HG03457 (cell line): ENCODE data around the gene PHACTR3.

ENCODE experiments used
- ATAC-seq: cut with Tn5 transposase; IDR thresholded peaks from one replicate; pipeline ENCODE4 v1.9.1; 2021; ENCODE audit warnings: moderate number of reproducible peaks; ENCODE audit not compliant: unreplicated experiment

The PHACTR3 gene

DNA sequence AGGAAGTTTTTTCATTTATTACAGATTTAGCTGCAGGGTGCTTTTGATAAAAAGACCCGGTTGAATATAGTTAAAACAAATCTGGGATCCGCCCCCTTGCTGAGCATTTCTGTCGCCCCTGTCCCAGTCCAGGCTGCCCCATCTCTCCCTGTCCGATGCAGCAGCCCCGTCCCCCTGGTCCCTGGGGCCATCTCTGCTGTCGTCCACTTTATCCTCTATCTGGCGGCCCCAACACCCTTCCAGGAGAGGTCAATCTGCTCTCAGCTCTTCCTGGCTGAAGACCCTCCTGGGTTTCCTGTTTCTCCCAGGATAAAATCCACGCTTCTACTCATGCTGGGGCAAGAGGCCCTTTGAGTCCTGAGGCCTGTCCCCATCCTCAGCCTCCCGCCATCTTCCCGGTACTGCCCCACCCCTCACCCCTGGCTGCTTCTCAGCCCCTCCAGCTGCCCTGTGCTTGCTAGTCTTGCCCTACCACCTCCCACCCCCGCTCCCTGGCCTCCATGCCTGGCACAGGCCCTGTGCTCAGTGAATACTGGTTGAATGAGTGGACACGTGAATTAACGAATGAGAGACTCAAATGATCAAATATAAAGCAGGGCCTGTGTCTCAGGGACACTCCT, 16.0 kb upstream of the PHACTR3 start:
- no peak for ATAC-seq

DNA sequence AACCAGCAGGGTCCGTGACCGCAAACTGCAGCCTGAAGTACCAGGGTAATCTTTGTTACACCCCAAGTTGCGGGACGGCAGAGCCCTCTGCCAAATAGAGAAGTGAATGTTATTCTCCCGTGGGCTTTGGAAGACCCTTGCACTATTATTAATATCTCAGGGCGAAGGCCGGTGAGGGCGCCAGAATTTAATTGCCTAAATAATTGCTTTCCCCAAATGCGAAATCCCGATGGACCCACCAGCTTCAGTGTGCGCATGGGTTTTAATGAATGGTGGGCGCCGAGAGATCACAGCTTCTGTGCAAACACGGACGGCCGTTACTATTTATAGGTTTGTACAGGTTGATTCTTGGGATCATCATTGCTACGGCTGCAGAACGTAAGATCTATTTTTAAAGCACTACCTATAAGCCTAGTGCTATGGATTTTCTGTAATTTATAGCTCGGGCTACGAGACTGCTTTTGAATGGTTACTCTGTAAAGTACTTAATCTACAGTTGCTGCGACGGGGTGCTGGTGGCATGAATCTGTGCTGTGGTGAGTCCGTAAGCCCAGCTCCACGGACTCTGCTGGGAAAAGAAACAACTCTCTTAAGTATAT, 15.2 kb upstream of the PHACTR3 start:
- ATAC-seq = no peak

DNA sequence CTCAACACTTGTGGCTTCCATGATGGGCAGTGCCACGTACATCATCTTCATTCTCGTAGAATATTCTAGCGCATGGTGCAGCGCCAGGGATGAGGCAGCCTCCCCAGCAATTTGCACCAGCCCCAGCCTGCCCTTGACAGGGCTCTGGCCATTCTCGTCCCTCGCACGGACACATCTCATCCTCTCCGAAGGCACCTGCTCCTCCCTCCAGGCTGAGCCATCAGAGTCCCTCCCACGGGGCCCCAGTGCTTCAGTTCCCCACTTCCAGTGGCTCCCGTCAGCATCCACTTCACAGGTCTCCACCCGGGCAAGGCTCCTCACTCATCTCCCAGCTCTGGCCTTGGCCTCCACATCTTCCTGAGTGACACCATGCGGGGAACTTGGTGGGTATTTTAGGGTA, 13.3 kb upstream of the PHACTR3 start:
- ATAC-seq = no peak

DNA sequence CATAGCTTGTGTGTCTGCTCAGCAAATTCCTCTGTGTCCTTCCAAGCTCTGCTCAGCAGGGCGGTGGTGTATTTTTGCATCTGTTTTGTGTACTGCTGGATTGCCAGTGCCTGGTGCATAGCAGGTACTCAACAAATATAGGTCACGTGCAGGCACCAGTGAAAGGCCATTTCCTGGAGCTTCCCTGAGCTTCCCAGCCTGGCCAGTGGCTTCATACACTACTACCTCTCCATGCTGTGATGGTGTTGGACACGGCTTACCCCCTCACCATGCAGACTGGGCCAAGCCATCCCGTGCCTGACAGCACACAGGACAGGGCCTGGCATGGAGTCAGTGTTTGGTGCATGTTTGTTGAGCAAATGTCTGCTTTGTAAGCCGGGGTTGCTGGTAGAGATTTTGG, 7.7 kb upstream of the PHACTR3 start:
- no peak for ATAC-seq

DNA sequence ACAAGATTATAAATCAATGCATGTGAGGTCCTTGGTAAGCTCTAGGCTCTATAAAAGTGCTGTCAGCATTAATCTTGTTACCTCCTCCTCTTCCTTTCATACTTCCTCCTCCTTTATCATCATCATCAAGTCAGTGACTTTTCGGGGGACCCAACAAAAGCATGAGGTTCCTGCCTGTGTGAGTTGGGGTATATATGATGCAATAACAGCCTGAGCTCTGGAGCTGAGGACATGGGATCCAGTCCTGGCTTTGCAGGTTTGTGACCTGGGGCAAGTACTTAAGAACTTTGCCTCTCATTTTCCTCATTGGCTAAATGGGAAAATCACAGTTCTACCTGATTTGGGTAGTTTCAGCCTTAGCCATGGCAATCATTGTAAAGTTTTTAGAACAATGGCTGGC, 7.1 kb upstream of the PHACTR3 start:
- no peak for ATAC-seq

DNA sequence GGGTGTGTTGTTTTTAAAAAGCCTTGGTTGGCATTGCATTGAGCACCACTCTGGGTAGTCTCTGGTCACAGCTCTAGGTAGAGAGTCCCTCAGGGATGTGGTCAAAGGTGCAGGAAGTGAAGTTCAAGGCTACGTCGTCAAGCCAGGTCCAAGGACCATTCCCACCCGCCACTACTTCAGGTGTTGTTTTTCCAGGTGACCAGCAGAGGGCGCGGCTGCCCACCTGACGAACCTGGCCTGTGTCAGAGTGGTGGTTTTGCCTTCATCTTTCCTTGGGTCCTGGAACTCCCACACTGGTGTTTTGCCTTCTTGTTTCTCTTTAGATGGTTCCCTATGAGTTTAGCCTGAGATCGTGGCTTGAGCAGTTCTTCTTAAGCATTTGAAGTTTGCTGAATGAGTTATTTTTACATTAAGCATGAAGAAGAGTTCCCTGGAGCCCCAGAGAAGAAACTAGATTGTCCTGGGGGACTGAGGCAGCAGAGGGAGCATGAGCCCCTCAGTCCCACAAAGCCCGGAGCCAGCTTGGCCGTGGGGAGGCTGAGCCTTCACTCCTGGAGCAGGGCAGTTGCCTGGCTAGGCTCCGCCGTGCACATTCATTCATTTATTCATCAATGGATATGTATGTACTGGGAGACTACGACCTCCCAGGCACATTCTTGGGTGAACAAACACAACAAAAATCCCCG, 5.6 kb upstream of the PHACTR3 start:
- no peak for ATAC-seq

DNA sequence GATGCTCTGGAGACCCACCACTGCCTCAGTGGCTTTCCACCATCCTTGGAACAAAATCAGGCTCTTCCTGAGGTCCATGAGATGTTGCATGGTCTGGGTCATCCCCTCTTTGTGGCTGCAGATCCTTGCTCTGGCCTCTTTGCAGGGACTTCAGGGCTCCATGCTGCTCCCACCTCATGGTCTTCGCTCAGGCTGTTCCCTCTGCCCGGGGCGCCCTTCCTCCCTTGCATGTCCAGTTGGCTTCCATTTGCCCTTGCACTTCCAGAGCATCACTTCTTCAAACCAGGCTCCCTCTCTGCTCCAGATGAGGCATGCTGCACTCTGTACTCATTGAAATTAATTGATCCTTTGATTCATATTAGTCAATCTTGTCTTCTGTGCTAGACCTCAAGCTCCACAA, 4.4 kb upstream of the PHACTR3 start:
- ATAC-seq = no peak

DNA sequence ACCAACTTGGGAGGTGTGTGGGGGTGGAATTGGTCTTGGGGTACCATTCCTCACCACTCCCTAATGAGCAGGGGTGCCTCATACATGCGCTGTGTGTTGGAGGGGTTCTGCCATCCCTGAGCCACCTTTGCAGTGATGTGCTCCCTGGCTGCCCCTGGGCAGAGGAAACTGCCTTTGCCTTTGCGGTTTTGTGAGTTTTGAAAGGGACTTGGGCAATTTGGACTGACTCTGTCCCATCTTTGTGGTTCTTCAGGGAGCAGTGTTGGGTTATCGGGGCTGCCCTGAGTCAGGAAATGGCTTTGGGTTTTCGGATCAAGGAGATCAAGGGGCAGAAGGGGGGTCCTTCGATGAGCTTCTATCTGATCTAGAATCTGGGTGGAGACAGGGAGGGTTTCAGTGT, 3.9 kb upstream of the PHACTR3 start:
- no peak for ATAC-seq

DNA sequence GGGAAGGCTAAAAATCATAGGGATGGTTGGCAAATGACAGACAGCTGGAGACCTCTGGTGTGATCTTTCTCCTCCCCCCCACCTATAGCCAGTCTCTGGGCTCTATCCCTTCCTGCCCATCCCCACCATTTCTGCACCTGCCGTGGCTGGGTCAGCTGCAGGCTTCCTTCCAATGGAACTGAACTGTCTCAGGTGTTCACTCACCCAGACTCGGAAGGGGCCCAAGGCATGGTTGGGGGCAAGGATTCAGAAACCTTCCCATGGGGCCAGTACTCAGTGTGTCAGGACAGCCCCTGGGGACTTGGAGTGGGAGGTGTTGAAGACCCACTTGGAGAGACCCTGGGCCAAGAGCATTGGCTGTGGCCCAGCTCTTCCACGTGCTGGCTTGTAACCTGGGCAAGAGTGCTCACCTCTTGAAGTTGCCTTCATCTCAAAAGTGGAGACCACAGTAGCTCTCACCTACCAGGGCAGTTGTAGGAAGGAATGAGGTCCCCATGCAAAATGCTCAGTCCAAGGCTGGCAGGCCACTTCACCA, 1.7 kb upstream of the PHACTR3 start:
- ATAC-seq = no peak

DNA sequence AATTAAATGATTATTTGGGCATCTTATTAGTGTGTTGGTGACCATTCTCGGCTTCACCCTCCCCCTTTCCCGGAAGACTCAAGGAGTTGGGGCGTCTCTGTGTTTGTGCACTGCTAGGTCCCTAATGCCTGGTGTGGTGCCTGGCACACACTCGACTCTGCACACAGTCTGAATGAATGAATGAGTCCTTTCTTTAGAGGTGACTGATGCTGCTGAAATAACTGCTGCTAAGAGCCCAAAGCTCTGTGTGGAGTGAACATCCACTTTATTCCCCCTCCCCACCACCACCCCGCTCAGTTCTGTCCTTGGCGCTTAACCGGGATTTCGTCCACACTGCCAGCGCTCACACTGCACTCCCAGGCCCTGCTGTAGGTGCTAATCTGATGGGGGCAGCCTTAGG, 1.2 kb upstream of the PHACTR3 start:
- no peak for ATAC-seq

DNA sequence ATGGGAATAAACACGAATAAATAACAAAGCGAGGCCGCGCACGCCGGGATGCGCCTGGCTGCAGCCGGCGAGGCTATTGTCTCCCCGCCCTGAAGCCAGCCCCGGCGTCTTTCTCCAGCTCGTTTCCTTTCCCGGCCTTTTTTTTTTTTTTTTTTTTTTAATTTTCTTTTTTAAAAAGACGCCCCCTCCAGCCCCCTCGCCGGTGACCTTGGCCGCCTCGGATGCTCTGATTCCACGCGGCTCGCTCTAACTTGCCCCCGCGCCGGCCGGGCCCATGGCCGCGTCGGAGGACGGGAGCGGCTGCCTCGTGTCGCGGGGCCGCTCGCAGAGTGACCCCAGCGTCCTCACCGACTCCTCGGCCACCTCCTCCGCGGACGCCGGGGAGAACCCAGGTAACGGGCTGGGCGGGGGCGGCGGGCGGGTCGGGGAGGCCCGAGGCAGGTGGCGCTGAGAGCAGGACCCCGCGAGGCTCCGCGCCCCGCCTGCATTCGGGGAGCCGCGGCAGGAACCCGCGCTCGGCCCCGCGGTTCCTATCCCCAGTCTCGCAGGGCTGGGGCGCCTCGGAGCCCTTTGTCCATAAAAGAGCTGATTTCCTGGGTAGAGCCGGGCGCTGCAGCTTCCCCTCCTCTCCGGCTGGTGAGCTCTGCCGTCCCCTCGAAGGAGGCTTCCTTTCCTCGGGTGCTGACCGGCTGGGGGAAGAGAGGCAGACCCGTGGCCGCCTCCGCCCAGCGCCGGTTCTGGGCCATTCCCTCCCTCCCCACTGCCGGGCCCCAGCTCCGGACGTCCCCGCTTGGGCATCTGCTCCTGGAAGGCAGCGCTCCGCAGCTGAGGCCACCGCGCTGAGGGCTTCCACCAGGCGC, 631 bp downstream of the PHACTR3 start:
- ATAC-seq = no peak

DNA sequence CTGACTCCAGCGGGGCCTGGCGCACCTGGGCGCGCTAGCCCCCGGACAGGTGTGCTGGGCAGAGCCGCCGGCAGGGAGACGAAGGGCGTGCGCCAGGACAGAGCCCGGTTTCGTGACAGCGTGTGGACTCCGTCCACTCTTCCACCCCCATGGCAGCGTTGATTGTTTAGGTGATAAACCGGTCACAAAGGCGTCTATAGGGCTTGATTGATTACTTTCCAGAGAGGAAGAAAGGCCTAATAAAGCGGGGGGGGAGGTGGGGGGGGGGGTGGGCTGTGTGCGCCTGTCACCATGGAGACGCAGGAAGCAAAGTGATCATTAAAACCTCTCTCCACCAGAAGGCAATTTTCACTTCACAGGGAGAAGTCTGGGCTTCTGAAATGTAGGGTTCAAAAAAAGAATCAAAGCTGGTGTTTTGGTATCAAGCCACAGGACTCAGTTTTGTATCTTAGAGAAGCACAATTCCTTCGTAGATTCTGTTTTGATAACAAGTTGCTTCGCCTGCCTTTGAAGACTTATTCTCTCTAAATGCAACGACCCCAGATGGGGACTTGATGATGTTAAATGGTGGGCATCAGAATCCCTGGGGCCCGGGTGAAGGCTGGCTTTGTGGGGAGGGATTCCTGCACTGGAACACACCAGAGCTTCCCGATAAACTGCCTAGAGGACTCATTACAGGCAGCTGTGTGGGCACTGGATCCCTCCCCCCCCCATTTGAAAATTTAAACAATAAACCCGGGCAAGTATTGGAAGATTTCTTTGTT, 1.4 kb downstream of the PHACTR3 start:
- no peak for ATAC-seq

DNA sequence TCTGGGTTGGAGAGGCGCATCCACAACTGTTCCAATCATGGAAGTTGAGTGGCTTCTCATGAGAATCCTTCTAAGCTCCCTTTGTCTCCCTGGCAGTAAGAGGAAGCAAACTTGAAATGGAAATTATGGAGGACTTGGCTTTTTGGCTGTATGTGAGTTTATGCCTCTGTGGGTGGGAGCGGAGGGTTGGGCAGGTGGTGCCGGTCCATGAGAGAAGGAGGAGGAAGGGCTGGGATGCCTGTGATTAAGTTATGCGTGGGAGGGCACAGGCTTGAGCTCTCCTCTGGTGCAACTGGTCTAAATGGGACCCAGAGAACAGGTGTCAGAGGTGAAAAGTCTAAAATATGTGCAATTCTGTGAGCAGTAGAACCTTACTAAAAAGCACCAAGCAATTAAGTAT, 2.2 kb downstream of the PHACTR3 start:
- no peak for ATAC-seq

DNA sequence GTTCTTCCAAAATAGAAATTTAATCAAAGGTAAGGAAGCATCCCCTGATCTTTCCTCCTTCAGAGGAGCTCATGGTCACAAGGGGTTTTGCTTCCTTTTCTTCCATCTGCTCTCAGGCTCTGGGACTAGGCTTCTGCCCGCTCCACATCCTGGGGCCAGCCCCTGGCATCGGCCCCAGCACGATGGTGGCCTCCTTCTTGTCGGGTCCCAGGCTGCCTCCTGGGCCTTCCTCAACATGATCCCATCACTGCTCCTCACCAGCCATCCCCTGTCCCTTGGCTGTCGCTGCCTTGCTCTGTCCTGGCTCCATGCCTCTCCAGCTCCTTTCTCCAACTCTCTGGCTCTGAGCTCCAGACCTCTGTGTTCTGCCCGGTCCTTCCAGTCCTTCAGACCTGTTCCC, 4.1 kb downstream of the PHACTR3 start:
- ATAC-seq = no peak

DNA sequence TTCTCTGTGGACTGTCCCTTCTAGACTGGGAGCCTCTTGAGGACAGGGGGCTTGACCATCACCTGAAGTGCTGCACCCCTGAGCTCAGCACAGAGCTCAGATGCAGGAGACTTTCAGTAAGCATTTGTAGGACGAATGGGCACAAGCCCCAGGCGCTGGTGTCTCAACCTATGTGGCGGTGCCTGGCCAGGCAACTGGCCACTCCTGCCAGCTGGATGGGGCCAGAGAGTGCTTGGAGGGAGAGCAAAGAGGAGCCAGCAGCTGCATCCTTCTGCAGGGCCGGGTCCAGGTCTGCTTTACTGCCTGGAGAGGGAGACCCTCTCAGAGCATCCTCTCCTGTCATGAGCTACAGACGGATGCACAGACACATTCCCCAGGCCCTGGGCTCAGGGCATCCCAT, 4.5 kb downstream of the PHACTR3 start:
- ATAC-seq = no peak

DNA sequence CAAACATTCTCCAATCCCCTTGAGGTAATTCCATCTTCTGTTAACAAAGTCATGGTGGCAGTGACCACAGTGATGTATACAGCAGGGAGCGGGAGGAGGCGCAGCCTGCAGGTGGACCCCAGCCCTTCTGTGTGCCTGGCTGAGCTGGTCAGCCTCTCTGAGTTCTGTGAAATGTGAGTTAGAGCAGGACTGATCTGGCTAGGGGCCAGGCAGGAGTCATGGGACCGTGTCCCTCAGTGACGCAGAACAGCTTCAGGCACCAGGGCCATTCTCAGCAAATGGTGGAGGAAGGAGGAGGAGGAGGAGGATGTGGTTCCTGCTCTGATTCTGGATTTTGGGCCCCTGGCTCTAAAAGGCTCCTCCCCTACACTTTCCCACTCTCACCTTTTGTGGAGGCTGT, 6.9 kb downstream of the PHACTR3 start:
- ATAC-seq = no peak

DNA sequence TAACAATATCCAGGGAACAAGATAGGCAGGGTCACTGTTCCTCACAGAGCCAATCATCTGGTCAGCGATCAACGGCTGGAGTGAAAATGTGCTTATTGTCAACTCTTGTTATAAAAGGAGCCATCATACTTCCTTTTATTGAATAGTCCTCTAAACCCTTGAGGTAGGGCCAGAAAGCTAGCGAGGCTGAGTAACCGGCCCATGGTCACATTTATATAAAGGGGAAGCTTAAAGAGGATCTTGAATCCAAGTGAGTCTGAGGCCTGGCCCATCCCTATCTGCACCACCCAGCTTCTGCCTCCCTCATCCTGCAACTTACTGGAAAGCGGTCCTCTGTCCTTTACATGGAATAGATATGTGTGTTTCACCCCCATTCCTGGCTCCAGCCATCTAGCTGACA, 9.5 kb downstream of the PHACTR3 start:
- ATAC-seq = no peak

DNA sequence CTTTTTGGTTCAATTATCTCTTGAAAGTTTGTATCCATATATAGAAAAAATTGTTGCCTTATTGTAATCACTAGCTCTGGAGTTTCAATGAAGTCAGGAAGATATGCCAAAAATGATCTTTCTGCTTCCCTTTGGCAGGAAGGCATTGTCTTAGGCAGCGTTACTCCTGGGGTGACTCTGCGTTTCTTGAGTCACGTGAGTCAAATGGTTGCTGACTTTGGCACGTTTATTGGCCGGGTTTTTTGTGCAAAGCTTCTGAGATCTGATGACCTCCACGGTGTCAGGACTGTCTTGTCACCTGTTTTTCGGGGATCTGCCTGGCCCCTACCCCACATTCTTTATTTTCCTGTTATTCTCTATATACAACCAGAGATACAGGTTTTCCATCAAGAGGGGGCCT, 10.4 kb downstream of the PHACTR3 start:
- no peak for ATAC-seq

DNA sequence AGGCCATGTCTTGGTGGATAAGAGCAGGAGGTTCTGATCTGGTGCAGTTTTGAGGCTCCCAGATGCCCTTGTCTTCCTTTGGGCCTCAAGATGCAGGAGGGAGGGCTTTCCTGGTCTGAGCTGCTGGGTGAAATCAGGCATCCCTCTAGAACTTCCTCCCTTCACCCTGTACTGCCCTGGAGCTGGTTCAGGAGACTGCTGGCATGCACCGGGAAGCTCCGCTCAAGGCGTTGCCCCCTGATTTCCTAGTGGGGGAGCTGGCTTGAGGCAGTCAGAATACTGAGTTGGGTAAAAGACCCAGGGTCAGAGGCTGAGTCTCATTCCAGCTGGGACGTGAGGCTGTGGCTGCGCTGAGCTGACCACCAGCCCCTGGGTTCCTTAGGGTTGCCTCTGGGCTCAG, 12.0 kb downstream of the PHACTR3 start:
- no peak for ATAC-seq

DNA sequence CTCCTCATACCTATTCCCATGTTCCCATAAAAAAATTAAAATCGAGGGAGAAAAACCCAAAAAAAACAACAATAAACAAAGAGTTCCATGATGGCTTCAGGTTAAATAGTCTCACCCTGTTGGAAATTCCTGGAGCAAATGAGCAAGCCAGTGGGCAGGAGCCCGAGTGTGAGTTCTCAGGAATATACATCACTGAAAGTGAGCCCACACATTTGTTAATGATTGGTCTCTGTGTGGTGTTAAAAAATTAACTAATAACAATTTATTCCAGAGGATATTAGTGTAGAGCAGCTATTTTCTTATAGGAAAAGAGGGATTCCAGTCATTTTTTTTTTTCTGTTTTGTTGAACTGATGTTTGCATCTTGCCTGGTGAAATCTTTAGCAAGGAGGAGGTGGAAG, 12.9 kb downstream of the PHACTR3 start:
- ATAC-seq = no peak

DNA sequence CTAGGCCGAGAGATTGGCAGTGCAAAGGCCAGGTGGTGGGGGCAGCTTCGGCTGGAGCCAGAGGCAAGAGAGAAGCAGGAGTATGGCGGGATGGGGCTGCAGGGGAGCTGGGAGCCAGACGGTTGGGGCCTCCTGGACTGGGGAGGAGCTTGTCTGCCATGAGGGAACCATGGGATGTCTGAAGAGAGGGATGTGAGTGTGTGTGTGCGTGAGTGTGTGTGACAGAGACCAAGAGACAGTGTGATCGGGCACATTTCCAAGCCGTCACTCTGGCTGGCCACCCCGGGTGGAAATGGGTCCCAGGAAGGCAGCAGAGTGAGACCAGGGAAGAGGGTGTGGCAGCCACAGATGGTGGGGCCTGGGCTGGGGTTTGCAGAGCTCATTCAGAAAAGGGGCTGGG, 13.8 kb downstream of the PHACTR3 start:
- ATAC-seq = no peak
